Mucosa of rectum (tissue), 2 donors: ENCODE results near the gene TLX2.

Experiments used
- H3K27ac ChIP-seq, 2 donors: one replicate each; pipeline ENCODE4 v1.7.0; 2013; ENCODE audit warnings: inconsistent platforms in 2 of 2, low read depth in 2 of 2, low read length in 2 of 2
- H3K27me3 ChIP-seq, 2 donors: one replicate each; pipeline ENCODE4 v1.7.0; 2013; ENCODE audit warnings: low read length in 2 of 2; ENCODE audit not compliant: control insufficient read depth in 2 of 2, insufficient read depth in 2 of 2
- H3K36me3 ChIP-seq, 2 donors: one replicate each; pipeline ENCODE4 v1.7.0; 2013; ENCODE audit warnings: low read length in 2 of 2; ENCODE audit not compliant: control insufficient read depth in 2 of 2, insufficient read depth in 2 of 2
- H3K4me1 ChIP-seq, 2 donors: one replicate each; pipeline ENCODE4 v1.7.0; 2013; ENCODE audit warnings: low read length in 2 of 2, mild to moderate bottlenecking in 1 of 2; ENCODE audit not compliant: control insufficient read depth in 2 of 2, insufficient read depth in 2 of 2
- H3K4me3 ChIP-seq, 2 donors: one replicate each; pipeline ENCODE4 v1.7.0; 2013; ENCODE audit warnings: low read length in 2 of 2
- H3K9ac ChIP-seq, 2 donors: one replicate each; pipeline ENCODE4 v1.7.0; 2013; ENCODE audit warnings: low read length in 2 of 2, low read depth in 1 of 2, mild to moderate bottlenecking in 1 of 2
- H3K9me3 ChIP-seq, 2 donors: one replicate each; pipeline ENCODE4 v1.7.0; 2013; ENCODE audit warnings: low read length in 2 of 2; ENCODE audit not compliant: control insufficient read depth in 2 of 2
- donor health status: healthy.
- donor health status: Normal muscosa, but diverticular disease.

TLX2 gene

GRCh38 chr2:74535440-74535965 is 21.3 kb downstream of the TLX2 start:
- H3K27me3 ChIP-seq = no peaks in the 10 kb centered on the region
- peaks cover 8 to 12% of the 10 kb centered on the region in 2 donors for H3K4me1 ChIP-seq
- peaks cover 6 to 10% of the 10 kb centered on the region in 2 donors for H3K36me3 ChIP-seq
- no peak overlapping the region for H3K9ac ChIP-seq
- no peaks in the 10 kb centered on the region for H3K9me3 ChIP-seq
- H3K4me3 ChIP-seq = no peak overlapping the region
- no peak overlapping the region for H3K27ac ChIP-seq

GRCh38 chr2:74536166-74536950 is 22.1 kb downstream of the TLX2 start:
- Histone ChIP-seq H3K4me1 (peaks cover under 1 to 3% of the 10 kb centered on the region in 2 donors), H3K27me3 (no peaks in the 10 kb centered on the region), H3K9ac (no peak overlapping the region), H3K9me3 (no peaks in the 10 kb centered on the region), H3K36me3 (peaks cover 6 to 10% of the 10 kb centered on the region in 2 donors), H3K4me3 (no peak overlapping the region), H3K27ac (no peak overlapping the region)

- H3K9me3 ChIP-seq = no peaks in the 10 kb centered on the region
- peaks cover 6 to 10% of the 10 kb centered on the region in 2 donors for H3K36me3 ChIP-seq
- H3K27me3 ChIP-seq = no peaks in the 10 kb centered on the region
- no peak overlapping the region for H3K9ac ChIP-seq
- no peaks in the 10 kb centered on the region for H3K4me1 ChIP-seq
- H3K27ac ChIP-seq = no peak overlapping the region
- no peak overlapping the region for H3K4me3 ChIP-seq
Measured at GRCh38 chr2:74537140-74537539, 22.9 kb downstream of the TLX2 start.

- no peak overlapping the region for H3K27ac ChIP-seq
- no peaks in the 10 kb centered on the region for H3K9me3 ChIP-seq
Measured at GRCh38 chr2:74538881-74539339, 24.7 kb downstream of the TLX2 start.

GRCh38 chr2:74540291-74540690 is 26.0 kb downstream of the TLX2 start:
- H3K9me3 ChIP-seq = no peaks in the 10 kb centered on the region
- H3K9ac ChIP-seq = no peak overlapping the region
- H3K27me3 ChIP-seq = no peaks in the 10 kb centered on the region
- no peaks in the 10 kb centered on the region for H3K4me1 ChIP-seq
- H3K4me3 ChIP-seq = no peak overlapping the region
- no peaks in the 10 kb centered on the region for H3K36me3 ChIP-seq
- H3K27ac ChIP-seq = peak overlapping the region in 1 of 2 donors; percentile 20

More at GRCh38 chr2:74538881-74539339, 24.7 kb downstream of the TLX2 start:
- Histone ChIP-seq H3K9ac (no peak overlapping the region), H3K4me3 (no peak overlapping the region), H3K36me3 (no peaks in the 10 kb centered on the region), H3K4me1 (no peaks in the 10 kb centered on the region), H3K27me3 (no peaks in the 10 kb centered on the region)

GRCh38 chr2:74542978-74543377 is 28.7 kb downstream of the TLX2 start:
- Histone ChIP-seq H3K36me3 (no peaks in the 10 kb centered on the region), H3K4me3 (no peak overlapping the region), H3K9ac (no peak overlapping the region), H3K9me3 (no peaks in the 10 kb centered on the region), H3K27me3 (no peaks in the 10 kb centered on the region), H3K27ac (no peak overlapping the region), H3K4me1 (no peaks in the 10 kb centered on the region)

GRCh38 chr2:74544634-74545033 is 30.4 kb downstream of the TLX2 start:
- Histone ChIP-seq H3K9ac (no peak overlapping the region), H3K4me3 (no peak overlapping the region), H3K9me3 (no peaks in the 10 kb centered on the region), H3K4me1 (peaks cover 1 to 13% of the 10 kb centered on the region in 2 donors), H3K27me3 (no peaks in the 10 kb centered on the region), H3K27ac (no peak overlapping the region), H3K36me3 (no peaks in the 10 kb centered on the region)

- no peaks in the 10 kb centered on the region for H3K36me3 ChIP-seq
- H3K9me3 ChIP-seq = no peaks in the 10 kb centered on the region
- no peak overlapping the region for H3K27ac ChIP-seq
- peaks cover 5 to 19% of the 10 kb centered on the region in 2 donors for H3K4me1 ChIP-seq
- H3K27me3 ChIP-seq = no peaks in the 10 kb centered on the region
- H3K9ac ChIP-seq = no peak overlapping the region
- H3K4me3 ChIP-seq = no peak overlapping the region
Measured at GRCh38 chr2:74546004-74546403, 31.8 kb downstream of the TLX2 start.

- no peaks in the 10 kb centered on the region for H3K9me3 ChIP-seq
- H3K36me3 ChIP-seq = no peaks in the 10 kb centered on the region
- H3K4me3 ChIP-seq = peak overlapping the region; percentile 59 to 67
- H3K27me3 ChIP-seq = no peaks in the 10 kb centered on the region
- peak overlapping the region; percentile 43 to 57 for H3K27ac ChIP-seq
- peak overlapping the region; percentile 49 to 74 for H3K9ac ChIP-seq
- peaks cover 5 to 22% of the 10 kb centered on the region in 2 donors for H3K4me1 ChIP-seq
Measured at GRCh38 chr2:74548285-74548899, 34.1 kb downstream of the TLX2 start.
